GM19438 (cell line): ENCODE results near the gene BCAS4.
"Not testable (repeated sequence)": the region's sequence is repeated elsewhere in the genome, so short reads cannot be mapped to it uniquely, and the experiment has no call there.

Experiments
- ATAC-seq: cut with Tn5 transposase; IDR thresholded peaks from one replicate; pipeline ENCODE4 v1.9.1; 2021; ENCODE audit warnings: low read depth; ENCODE audit not compliant: unreplicated experiment

BCAS4 gene

DNA sequence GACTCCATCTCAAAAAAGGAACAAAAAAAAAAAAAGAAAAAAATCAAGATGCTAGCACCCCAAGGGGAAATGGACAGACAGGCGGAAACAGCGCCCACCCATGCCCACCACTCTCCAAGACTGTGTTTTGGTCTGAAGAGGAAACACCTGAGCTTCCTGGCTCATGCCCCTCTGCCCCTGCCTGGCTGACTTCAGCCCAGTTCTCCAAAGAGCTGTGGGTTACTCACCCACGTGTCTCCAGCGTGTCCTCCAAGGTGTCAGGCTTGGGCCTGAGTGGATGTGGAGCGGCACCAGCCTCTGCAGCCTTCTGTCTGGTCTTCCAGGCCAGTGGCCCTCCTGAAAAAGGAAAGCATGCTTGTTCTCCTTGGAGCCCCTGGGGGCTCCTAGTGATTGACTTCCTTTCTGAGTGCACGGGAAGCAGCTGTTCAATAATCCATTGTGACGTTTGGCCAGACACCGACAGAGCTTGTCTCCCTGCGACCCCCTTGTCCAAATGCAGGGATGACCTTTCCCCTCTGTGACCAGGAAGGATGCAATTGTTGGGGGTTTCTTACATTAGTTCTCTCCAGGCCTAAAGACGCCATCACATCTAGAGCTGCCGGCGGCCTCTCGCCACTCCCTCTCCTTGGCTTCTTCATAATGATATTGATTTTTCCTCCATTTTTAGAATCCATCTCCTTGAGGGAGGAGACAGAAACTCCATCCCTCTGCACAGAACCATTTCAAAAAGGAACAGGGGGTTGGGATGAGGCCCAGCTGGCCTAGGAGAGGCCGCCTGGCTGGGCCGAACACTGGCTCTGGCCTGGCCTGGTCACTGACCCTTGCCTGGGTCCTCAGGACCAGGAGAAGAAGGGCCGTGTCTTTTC lies 77.9 kb downstream of the BCAS4 start:
- no peak for ATAC-seq

DNA sequence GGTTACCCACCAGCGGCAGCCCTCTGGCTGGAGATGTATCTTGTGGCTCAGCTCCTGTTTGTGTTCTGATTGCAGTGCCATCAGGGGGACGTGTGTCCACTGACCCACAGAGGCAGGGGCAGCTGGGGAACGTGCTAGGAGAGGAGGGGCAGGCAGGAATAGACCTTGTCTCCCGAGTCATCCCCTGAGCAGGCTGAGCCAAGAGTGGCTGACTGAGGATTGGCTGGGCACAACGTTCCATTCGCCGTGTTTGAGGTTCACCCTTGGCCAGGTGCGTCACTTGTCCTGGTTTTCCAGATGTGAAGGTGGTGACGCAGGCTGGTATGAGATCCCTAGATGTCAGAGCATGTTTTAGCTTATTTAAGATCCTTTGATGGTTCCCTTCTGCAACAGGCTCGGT lies 78.7 kb downstream of the BCAS4 start:
- no peak for ATAC-seq

DNA sequence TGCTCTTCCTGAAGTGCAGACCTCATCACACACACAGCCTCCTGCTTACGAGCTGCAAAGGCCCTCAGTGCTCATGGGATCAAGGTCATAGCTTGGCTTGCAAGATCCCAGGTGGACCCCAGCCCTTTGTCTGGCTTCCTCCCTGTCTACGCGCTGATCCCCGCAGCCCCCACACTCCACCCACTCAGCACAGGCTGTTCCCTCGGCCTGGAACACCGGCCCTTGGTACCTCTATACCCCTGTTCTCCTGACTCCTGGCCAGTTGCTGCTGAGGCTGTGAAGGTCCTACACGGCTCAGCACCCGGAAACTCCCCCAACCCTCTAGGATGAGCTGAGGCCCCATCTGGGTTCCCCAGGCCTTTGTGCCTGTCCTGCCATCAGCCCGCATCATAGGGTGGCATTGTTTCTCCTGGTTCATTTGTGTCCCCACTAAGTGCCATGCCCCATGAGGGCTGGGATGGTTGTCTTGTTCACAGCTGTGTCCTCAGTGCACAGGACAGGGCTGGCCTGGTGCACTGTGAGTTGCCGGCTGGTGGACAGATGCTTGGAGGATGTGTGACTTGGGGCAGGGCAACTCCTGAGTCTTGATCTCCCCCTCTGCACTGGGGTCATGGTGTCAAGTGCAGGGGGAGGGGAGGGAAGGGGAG lies 79.4 kb downstream of the BCAS4 start:
- no peak for ATAC-seq

DNA sequence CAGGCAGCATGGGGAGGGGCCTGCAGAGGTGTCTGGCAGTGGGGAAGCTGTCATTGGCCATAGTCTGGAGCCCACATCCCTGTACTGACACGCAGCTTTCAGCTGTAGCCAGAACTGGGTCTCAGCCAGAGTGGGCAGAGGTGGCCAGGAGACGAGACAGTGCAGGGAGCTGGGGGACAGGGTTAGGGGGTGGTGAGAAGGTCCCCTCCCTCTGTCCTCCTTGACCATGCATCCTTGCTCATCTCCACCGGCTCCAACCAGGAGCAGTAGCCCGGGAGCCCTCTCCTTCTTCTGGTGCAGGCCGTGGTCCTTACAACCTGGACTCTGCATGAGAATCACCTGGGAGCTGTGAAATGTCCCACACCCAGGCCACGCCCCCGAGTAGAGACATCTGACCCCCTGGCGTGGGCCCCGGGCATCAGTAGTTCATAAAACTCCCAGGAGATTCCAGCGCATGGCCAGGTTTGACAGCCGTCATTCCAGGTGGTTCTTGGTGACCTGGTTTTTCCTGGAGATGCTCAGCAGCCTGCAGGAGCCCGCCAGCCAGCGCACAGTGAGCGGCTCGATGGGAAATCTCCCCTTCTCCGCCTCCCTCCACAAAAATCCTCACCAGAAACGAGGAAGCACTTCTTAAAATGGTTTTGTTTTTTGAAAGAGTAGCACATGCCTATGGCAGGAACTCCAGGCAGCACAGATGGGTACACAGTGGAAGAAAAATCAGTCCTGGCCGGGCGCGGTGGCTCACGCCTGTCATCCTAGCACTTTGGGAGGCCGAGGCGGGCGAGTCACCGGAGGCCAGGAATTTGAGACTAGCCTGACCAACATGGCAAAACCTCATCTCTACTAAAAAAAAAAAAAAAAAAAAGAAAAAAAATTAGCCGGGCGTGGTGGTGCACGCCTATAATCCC lies 80.2 kb downstream of the BCAS4 start:
- no peak for ATAC-seq

DNA sequence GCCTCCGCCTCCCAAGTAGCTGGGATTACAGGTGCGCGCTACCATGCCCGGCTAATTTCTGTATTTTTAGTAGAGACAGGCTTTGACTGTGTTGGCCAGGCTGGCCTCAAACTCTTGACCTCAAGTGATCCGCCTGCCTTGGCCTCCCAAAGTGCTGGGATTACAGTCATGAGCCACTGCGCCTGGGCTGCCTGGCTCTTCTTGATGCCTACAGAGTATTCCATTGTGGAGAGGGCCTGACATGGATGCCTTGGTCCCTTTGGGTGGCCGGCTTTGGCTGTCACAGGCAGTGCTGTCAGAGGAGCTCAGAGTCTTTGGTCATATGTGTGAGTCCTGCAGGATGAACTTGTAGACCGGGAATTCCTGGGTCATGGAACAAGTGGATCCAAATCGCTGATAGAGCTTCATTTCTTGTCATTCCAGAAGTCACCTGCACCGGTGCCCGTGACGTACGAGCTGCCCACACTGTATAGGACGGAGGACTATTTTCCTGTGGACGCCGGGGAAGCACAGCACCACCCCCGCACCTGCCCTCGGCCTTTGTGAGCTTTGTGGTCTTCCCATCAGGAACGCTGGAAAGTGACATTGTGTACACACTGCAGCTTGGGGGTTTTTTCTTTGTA lies 81.3 kb downstream of the BCAS4 start:
- no peak for ATAC-seq

DNA sequence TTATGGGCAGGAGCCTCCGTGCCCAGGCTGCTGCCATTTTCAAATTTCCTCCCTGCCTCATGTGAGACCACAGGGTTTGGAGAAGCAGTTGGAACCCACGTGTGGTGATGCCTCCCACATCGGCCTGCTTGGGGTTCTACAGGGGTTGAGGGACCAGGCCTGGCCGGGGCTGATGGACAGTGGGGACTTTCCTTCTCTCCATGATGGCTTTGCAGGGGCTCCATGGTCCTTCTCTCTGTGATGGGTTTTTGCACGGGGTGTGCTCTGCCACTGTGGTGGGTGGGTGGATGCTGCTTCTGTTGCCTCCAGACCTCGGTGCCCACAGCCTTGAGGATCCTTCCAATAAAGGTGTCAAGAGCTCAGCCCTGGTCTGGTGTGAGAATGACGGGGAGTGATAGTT lies 82.0 kb downstream of the BCAS4 start:
- no peak for ATAC-seq

DNA sequence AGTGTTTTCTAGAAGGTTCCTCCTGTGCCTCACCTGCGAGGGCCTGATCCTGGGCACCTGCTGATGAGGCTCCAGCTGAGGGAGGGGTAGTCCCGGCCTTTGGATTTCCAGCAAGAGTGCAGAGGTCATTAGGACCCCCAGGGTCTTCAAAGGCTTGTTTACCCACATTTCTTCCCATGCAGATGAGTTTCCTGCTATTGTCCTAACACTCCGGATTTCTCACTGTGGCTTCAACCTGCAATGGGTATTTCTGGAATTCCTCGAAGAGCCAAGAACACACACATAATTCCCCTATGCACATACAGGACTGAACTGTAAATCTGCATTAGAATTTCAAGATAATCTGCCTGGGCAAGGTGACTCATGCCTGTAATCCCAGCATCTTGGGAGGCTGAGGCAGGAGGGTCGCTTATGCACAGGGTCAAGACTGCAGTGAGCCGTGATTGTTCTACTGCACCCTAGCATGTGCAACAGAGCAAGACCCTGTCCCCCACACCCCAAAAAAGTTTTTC lies 82.4 kb downstream of the BCAS4 start:
- ATAC-seq: no peak

DNA sequence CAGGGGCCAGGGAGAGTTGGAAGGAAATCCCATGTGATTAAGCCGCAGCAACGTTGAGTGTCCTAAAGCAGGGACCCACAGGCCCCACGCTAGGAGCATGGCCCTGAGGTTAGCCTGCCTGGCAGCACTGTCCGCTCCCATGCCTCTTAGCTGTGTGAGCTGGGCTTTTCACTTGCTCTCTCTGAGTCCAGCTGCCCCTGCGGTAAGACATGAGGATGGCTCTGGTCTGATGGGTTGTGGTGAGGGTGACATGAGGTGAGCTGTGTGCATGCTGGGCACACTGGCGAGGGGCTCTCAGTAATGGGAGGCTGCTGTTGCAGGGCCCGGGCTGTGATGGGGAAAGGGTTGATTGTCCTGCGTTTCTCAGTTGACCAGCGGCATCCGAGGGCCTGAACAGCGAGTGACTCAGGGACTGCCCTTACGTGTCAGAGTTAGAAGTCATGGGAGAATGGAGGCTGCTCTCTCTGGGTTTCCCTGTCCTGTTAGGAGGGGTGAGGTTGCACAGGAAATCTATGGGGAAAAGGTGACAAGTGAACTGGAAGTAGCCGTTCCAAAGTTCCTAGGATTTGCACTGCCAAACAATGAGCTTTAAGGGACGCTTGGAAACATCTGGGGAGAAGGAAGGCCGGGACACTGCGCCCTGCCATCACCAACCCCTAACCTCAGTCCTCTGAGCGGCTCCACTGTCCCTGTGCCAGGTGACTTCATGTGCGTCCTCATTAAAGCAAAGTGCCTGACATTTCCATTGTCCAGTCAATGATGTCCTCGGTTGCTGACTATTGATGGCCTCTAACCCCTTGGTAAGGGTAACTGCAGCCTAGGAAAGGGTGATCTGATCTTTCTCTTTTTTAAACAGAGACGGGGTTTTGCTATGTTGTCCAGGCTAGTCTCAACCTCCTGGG lies 85.0 kb downstream of the BCAS4 start:
- ATAC-seq: no peak

DNA sequence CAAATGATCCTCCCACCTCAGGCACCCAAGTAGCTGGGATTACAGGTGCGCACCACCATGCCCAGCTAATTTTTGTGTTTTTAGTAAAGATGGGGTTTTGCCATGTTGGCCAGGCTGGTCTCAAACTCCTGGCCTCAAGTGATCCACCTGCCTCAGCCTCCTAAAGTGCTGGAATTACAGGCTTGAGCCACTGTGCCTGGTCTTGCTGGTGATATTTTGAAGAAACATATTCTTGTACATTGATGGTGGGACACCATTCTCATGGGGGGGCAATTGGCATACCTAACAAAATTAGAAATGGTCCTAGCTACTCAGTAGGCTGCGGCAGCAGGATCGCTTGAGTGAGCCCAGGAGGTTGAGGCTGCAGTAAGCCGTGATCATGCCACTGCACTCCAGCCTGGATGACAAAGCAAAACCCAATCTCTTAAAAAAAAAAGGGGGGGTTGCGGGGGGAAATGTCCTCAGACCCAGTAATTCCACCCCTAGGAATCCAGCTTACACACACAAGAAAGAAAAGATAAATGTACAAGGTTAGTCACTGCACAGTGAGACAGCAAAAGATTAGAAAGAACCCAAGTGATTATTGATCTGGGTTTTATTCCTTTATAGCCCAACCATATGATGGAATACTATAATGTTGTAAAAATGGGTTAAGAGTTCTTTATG lies 87.0 kb downstream of the BCAS4 start:
- not testable (repeated sequence) for ATAC-seq

DNA sequence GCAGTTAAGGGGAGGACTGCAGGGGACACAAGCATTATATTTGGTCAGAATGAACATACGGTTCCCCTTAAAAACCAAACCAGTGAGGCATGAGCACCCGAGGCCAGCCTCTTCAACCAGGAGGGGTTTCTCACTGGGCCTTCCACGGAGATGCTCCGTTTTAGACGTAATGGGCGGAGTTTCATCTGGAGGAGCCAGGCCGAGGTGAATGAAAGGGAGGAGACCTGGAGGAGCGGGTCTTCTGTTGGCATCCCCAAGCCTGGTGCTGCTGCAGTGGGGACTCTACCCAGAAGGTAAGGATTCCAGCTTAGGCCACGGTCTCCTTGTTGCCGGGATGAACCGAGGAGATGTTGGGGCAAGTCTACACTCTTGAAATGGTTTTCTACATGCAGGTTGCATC lies 89.0 kb downstream of the BCAS4 start:
- ATAC-seq: no peak

DNA sequence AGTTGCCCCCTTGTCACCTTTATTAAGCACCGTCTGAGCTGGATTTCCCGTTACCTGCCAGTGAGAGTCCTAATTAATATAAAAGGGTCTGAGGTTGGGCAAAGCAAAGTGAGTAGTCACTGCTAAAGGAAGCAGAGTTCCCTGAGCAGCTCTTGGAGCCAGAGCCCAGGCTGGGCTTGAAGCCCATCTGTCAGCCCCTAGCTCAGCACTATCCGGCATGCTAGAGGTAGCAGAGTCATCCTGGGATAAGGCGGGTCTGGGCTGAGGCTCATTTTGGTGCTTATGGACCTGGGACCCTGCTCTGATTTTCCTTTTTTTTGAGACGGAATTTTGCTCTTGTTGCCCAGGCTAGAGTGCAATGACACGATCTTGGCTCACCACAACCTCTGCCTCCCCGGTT lies 90.2 kb downstream of the BCAS4 start:
- ATAC-seq: no peak

DNA sequence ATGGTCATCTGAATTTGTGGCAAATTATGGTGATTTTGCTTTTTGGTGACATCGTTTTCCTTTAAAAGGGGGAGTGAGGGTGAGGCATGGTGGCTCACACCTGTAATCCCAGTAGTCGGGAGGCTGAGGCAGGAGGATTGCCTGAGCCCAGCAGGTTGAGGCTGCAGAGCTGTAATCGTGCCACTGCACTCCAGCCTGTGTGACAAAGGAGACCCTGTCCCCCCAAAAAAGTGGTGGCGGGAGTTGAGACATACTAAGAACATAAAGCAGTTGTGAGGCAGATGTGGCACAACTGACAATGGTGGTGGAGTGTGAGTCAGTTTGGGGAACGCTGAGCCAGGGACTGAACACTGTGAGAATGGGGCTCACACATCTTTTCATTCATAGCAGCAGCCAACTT lies 90.9 kb downstream of the BCAS4 start:
- ATAC-seq: no peak

DNA sequence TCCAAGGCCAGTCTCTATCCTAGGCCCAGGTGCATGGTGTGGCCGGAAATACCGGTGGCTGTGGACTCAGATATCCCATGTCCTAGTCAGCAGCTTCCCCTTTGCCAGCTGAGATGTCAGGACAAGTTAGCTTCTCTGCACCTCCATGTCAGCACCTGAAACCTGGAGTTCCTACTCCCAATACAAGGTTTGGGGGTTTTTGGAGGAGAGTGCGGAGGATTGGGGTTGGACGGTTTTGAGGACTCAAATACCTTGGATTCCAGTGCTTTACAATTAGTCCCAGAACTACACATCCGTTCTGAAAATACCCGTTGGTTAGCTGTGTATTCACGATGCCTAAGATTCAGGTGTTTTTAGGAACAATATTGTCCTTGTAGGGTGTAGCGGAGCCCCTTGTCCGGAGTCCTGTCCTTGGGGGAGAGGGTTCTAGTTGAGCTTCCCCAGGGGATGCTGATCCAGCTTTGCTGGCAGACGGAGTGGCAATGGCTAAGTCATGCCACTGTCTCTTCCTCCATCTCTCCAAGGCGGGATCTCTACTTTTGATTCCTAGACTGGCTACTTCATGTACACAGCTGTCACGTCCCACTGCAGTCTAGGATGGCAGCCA lies 91.4 kb downstream of the BCAS4 start:
- no peak for ATAC-seq

DNA sequence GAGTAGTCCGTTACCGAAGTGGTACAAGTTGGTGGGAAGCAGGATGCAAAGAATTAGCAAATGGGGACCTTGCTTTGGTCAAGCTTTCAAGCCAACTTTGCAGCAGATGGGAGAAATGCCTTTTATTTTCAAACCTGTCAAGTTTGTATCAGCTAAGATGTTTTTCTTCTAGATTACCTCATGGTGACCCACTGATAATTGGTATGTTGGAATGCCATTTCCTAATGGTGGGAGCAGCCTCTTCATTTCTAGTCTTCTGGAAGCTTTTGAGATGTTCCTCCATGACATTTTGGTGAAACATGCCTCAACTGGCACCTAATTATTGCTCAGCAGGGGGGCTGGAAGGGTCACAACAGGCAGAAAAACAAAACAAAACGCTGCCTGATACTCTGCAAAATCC lies 92.7 kb downstream of the BCAS4 start:
- no peak for ATAC-seq

DNA sequence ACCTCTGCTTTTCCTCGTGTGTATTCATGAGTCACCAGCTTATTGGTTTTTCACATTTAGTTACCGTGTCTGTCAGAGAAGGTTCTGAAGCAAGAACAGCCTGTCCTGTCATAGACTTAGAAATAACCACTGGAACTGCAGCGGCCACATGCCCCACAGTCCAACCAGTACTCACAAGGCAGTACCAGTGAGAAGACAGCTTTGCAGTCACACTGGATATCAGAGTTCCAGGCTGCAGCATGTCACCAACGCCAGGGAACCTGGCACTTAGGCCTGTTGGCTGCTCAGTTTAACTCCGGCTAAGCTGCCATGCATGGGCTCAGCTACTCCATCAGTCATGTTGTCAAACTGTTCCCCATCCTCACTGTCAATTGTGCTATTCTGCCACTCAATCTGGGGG lies 96.3 kb downstream of the BCAS4 start:
- ATAC-seq: no peak

DNA sequence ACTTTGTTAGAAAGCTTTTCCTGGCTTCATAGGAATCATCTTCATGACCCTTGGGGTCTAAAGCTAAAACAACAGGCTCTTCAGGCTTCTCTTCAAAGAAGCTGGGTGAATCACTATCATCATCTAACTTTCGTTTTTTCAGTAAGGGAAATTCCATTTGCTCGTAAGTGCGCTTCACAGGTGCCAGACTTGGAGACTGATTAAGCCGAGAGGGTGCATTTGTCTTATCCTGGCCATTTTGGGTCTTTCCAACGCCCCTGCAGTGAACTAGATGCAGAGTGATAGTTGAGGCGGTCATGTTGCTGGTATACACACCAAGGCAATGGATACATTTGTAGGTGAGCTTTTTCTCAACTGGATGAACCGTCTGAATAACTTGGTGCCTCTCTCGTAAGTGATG lies 97.5 kb downstream of the BCAS4 start:
- no peak for ATAC-seq

DNA sequence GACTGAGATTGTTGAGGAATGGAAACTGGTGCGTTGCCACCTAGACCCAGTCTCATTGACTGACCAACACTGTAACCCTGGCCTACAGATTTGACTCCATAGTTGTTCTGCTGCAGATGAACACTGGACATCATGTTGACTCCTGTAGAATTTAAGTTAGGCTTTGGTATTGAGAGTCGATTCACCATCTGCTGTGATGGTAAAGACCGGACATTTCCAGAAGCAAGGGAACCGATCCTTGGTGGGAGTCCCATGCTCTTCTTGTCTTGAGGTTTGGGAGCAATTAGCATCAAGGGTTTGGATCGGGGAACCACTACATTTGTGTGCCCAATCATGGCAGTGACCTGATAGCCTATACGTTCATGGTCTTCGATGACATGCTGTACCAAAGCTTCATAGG lies 98.8 kb downstream of the BCAS4 start:
- no peak for ATAC-seq

DNA sequence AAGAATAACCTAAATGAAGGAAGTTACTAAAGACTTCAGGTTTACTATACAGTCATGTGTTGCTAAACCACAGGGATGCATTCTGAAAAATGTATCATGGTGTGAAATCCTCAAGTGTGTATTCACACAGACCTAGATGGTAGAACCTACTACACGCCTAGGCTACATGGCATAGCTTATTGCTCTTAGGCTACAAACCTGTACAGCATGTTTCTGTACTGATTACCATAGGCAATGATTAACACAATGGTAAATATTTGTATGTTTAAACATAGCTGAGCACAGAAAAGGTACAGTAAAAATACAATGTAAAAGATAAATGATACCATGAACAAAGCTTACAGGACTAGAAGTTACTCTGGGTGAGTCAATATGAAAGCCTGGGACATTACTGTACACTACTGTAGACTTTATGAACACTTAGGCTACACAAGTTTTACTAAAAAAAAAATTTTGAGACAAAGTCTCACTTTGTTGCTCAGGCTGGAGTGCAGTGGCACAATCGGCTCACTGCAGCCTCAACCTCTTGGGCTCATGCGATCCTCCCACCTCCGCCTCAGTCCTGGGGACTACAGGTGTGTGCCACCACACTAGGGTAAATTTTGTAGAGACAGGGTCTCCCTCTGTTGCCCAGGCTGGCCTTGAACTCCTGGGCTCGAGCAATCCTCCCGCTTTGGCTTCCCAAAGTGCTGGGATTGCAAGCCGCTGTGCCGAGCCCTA lies 100.4 kb downstream of the BCAS4 start:
- no peak for ATAC-seq
